K562 (cell line): ENCODE results near the gene DCAF8. TPM values are rescaled to one million over a fixed set of nuclear protein-coding genes. Genes with fewer than 3 reads are reported as not detected.

Experiments used
- ARHGAP35 ChIP-seq: fragments of 450-650 bp; IDR thresholded peaks from 2 replicates; pipeline ENCODE4 v1.6.1; 2018; ENCODE audit not compliant: partially characterized antibody
- BCL6 ChIP-seq: fragments of 250-450 bp; sonication (Bioruptor Pico); IDR thresholded peaks from 2 replicates; pipeline ENCODE4 v1.4.0; 2020
- CBFA2T2 ChIP-seq: fragments of 450-650 bp; conservative IDR thresholded peaks from 2 replicates; pipeline ENCODE4 v1.6.1; 2017; ENCODE audit warnings: mild to moderate bottlenecking
- CBX5 ChIP-seq: IDR thresholded peaks from 2 replicates; pipeline ENCODE4 v1.6.1; 2014; ENCODE audit warnings: low read depth, borderline replicate concordance
- CHD2 ChIP-seq: IDR thresholded peaks from 2 replicates; pipeline ENCODE4 v1.6.1; 2011; ENCODE audit warnings: low read depth, low read length
- FOXK1 ChIP-seq: sonication (generic); formaldehyde crosslinking; IDR thresholded peaks from 2 replicates; pipeline ENCODE4 v1.8.0; 2022; ENCODE audit warnings: missing genetic modification reagents, mild to moderate bottlenecking, borderline replicate concordance
- MCM5 ChIP-seq: fragments of 450-650 bp; IDR thresholded peaks from 2 replicates; pipeline ENCODE4 v1.6.1; 2016; ENCODE audit warnings: low read depth
- MXI1 ChIP-seq: IDR thresholded peaks from 2 replicates; pipeline ENCODE4 v1.6.1; 2011; ENCODE audit warnings: low read depth, mild to moderate bottlenecking, improper control_type of control experiment, low read length
- MYBL2 ChIP-seq, 2 experiments: fragments of 450-650 bp in 1 of 2; sonication (generic) in 1 of 2; formaldehyde crosslinking in 1 of 2; IDR thresholded peaks; 2 replicates each; pipeline versions ENCODE4 v1.6.1 to v1.8.1; 2017 to 2022; ENCODE audit warnings: borderline replicate concordance in 1 of 2, inconsistent platforms in 1 of 2, low read depth in 1 of 2, mild to moderate bottlenecking in 1 of 2, missing genetic modification reagents in 1 of 2, moderate library complexity in 1 of 2
- PHB ChIP-seq: fragments of 250-450 bp; sonication (Bioruptor Pico); IDR thresholded peaks from 2 replicates; pipeline ENCODE4 v1.5.0; 2021
- POLR2G ChIP-seq: fragments of 200-400 bp; formaldehyde crosslinking; IDR thresholded peaks from 2 replicates; pipeline ENCODE4 v1.6.1; 2017; ENCODE audit warnings: low read depth, mild to moderate bottlenecking, antibody characterized with exemption, low read length, moderate library complexity
- PPARD ChIP-seq: fragments of 250-450 bp; sonication (Bioruptor Pico); IDR thresholded peaks from 2 replicates; pipeline ENCODE4 v1.8.0; 2022; ENCODE audit warnings: inconsistent platforms, mild to moderate bottlenecking, moderate library complexity
- REST ChIP-seq, 2 experiments: fragments of 450-650 bp; formaldehyde crosslinking in 1 of 2; IDR thresholded peaks; 2 replicates each; pipeline versions ENCODE4 v1.4.0 to v1.6.1; 2014 to 2020; ENCODE audit warnings: mild to moderate bottlenecking in 2 of 2, borderline replicate concordance in 1 of 2, low read depth in 1 of 2
- SMARCE1 ChIP-seq: fragments of 450-650 bp; IDR thresholded peaks from 2 replicates; pipeline ENCODE4 v1.7.1; 2016; ENCODE audit warnings: mild to moderate bottlenecking
- ZBTB2 ChIP-seq: fragments of 450-650 bp; IDR thresholded peaks from 2 replicates; pipeline ENCODE4 v1.6.1; 2016; ENCODE audit warnings: antibody characterized with exemption
- polyA plus RNA-seq, 8 experiments: library from polyadenylated mRNA; depleted of rRNA in 4 of 8; stranded (reverse) in 5 of 8; unstranded in 3 of 8; fragments of >200 nt; fragmentation: Nextera tagmentation in 2 of 8; fragmentation: Illumina TruSeq in 1 of 8; extraction: Ambion mirVana in 2 of 8; extraction: Trizol in 1 of 8; gene quantifications; 2 replicates each; pipeline versions ENCODE4 v1.2.1 to v1.2.3, GENCODE V29; 2011 to 2014; ENCODE audit warnings: inconsistent platforms in 1 of 8, missing spikeins in 1 of 8
- total RNA-seq, 7 experiments: library from RNA; depleted of rRNA in 6 of 7; stranded (reverse); fragments of >200 nt in 6 of 7; fragmentation: Illumina TruSeq in 2 of 7; extraction: Trizol in 2 of 7; gene quantifications; 2 replicates each; pipeline versions ENCODE4 v1.2.1 to v1.2.3, GENCODE V29; 2011 to 2021; ENCODE audit warnings: low replicate concordance in 1 of 7
- TF ChIP-seq, protein P1 (sequence below), 2 experiments: fragments of 150-350 bp in 1 of 2; IDR thresholded peaks; 2 replicates each; pipeline ENCODE4 v1.6.1; 2012 to 2016; ENCODE audit warnings: low read depth in 2 of 2, low read length in 2 of 2, mild to moderate bottlenecking in 1 of 2, moderate library complexity in 1 of 2

Gene DCAF8
- total and polyA plus RNA-seq, 9 of the 15 experiments (the other 6 are each of a cell fraction or from before 2014, with no cell fraction given): 11.6 to 149 (median 81.3) TPM

DNA sequence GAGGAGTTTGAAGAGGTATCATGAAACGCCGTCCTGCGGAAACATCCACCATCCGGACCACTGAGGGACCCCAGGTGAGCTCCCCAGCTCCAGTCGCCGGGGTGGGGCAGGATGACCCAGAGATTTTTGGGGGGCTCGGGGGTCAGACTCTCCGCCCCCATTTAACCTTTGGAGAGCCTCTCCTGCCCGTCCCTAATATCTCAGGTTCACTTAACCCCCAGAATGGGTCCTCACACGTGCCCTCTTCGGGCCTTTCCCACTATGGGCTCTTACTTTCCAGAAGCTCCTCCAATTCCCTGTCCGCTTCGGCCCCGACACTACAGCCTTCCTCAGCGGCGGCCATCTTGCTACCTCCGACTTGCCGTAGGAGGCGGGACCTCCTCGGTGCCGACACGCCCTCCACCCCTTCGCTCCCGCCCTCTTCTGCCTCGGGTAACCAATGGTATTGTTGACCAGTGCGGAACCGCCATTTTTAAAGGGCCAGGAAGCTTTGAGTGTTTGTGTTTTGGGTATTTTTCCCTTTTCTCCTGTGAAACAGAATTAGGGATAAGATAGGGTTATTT lies 22.5 kb upstream of the DCAF8 start, which contains the start of gene PEX19 (continued):
- TF ChIP-seq REST (IDR thresholded peaks at IDR 0.05; ENCODE audit: borderline replicate concordance): no peak
- no peak for TF ChIP-seq REST (CRISPR knock-in tag; IDR thresholded peaks at IDR 0.05; ENCODE audit: low read depth)
- TF ChIP-seq POLR2G: peak; percentile 84
- TF ChIP-seq MXI1: peak; percentile 65; the same call in 1 of the 2 replicates
- no peak for TF ChIP-seq ZBTB2
- TF ChIP-seq ARHGAP35: no peak
- no peak for TF ChIP-seq MCM5
- no peak for TF ChIP-seq PPARD (CRISPR knock-in tag)
- no peak for TF ChIP-seq SMARCE1
- no peak for TF ChIP-seq MYBL2 (IDR thresholded peaks at IDR 0.05; ENCODE audit: low read depth)
- no peak for TF ChIP-seq MYBL2 (CRISPR knock-in tag; IDR thresholded peaks at IDR 0.05; ENCODE audit: borderline replicate concordance)
- no peak for TF ChIP-seq BCL6 (CRISPR knock-in tag)
- no peak for TF ChIP-seq CBX5
- TF ChIP-seq, protein P1, sequence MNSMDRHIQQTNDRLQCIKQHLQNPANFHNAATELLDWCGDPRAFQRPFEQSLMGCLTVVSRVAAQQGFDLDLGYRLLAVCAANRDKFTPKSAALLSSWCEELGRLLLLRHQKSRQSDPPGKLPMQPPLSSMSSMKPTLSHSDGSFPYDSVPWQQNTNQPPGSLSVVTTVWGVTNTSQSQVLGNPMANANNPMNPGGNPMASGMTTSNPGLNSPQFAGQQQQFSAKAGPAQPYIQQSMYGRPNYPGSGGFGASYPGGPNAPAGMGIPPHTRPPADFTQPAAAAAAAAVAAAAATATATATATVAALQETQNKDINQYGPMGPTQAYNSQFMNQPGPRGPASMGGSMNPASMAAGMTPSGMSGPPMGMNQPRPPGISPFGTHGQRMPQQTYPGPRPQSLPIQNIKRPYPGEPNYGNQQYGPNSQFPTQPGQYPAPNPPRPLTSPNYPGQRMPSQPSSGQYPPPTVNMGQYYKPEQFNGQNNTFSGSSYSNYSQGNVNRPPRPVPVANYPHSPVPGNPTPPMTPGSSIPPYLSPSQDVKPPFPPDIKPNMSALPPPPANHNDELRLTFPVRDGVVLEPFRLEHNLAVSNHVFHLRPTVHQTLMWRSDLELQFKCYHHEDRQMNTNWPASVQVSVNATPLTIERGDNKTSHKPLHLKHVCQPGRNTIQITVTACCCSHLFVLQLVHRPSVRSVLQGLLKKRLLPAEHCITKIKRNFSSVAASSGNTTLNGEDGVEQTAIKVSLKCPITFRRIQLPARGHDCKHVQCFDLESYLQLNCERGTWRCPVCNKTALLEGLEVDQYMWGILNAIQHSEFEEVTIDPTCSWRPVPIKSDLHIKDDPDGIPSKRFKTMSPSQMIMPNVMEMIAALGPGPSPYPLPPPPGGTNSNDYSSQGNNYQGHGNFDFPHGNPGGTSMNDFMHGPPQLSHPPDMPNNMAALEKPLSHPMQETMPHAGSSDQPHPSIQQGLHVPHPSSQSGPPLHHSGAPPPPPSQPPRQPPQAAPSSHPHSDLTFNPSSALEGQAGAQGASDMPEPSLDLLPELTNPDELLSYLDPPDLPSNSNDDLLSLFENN (IDR thresholded peaks at IDR 0.05; ENCODE audit: low read depth in 2 of 2, low read length in 2 of 2): no peak
- no peak for TF ChIP-seq CHD2
- no peak for TF ChIP-seq CBFA2T2
- no peak for TF ChIP-seq PHB (CRISPR knock-in tag)
- TF ChIP-seq FOXK1 (CRISPR knock-in tag): no peak
